Medulla oblongata (tissue), 1 donor: ENCODE data around the gene CHIA.
"Not testable (repeated sequence)": the region's sequence is repeated elsewhere in the genome, so short reads cannot be mapped to it uniquely, and the experiment has no call there.

Source experiments
- DNase-seq: peaks from one replicate; pipeline ENCODE4 v3.0.0-alpha.2; 2015; ENCODE audit errors: extremely low spot score

Gene CHIA

DNA sequence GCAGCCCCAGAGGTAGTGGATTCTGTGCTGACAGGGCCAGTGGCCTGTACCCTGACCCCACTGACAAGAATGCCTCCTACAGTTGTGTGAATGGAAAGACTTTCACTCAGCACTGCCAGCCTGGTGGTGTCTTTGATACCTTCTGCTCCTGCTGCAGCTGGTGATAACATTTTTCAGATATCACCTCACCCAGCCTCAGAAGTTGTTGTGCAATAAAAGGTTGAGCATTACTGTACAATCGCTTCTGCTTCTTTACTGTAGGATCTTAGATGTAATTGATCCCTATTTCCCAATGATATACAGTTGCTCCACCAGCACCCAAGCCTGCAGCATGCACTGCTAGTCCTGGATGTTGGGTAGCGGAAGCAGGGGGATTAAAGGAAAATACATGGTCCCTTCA, 4.8 kb upstream of the CHIA start:
- no peak for DNase-seq

DNA sequence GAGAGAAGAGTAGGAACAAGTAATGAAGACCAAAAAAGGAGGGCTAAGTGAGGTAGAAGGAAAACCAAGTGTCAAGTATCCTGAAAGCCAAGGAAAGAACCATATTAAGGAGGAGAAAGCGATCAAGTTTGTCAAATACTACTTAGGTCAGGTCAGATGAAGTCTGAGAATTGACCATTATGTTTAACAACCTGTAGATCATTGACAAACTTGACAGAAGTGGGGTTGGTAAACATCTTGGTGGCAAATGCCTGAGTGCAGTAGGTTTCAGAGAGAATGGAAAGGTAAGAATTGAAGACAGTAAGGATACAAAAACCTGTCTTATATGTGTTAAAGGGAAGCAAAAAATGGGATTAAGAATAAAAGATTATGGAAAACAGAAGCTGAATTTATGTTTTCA, 3.7 kb upstream of the CHIA start:
- no peak for DNase-seq

DNA sequence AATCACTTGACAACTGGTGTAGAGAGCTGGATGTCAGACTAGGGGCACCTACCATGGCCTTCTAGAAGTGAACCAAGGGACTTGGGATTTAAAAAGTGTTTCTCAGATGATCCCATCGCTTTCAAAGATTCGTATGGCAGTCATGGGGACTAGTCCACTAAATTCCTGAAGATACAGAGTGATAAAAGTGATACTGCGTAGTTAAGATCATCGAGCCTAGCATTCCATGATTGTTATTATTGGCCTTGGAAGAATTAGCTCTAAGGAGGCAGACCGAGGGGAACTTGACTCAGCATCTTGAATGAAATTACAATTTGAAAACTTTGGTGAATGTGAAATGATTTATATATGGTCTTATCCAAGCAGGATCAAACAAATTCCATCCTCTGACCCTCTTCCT, 1.3 kb upstream of the CHIA start:
- DNase-seq, result no peak

DNA sequence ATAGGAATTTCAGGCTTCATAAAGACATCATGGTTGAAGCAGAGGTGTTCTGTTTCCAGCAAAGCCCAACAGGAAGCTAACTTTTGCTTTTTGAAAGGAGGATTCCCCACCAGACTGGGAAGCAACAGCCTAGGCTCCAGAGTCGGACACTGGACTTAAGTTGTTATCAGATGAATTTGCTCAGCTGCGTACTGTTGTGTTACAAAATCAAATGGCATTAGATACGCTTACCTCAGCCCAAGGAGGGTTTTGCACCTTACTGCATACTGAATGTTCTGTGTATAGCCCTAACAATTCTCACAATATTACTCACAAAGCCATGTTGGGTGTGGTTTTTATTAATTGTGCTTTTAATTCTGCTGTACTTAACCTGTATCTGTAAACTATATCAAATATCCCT, 547 bp upstream of the CHIA start:
- no peak for DNase-seq

DNA sequence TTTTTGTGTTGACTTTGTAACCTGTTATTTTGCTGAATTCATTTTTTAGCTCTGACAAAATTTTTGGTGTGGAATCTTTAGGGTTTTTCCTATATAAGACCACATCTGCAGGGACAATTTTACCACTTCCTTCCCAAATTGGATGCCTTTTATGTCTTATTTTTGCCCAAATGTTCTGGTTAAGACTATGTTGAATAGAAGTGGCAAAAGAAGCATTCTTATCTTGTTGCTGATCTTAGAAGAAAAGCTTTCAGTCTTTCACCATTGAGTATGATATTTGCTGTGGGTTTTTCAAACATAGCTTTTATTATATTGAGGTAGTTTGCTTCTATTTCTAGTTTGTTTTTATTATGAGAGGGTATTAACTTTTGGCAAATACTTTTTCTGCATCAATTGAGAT, 3.7 kb downstream of the CHIA start:
- no peak for DNase-seq

DNA sequence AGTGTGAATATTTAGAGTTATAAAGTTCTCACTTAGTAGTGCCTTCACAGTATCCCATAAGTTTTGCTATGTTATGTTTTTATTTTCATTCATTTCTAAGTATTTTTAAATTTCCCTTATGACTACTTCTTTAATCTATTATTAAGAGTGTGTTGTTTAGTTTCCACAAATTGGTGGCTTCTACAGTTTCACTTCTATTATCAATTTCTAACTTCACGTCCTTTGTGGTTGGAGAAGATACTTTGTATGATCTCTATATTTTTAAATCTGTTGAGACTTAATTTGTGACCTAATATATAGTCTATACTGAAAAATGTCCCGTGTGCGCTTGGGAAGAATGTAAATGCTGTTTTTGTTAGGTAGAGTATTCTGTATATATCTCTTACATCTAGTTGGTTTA, 11.7 kb downstream of the CHIA start:
- no peak for DNase-seq

DNA sequence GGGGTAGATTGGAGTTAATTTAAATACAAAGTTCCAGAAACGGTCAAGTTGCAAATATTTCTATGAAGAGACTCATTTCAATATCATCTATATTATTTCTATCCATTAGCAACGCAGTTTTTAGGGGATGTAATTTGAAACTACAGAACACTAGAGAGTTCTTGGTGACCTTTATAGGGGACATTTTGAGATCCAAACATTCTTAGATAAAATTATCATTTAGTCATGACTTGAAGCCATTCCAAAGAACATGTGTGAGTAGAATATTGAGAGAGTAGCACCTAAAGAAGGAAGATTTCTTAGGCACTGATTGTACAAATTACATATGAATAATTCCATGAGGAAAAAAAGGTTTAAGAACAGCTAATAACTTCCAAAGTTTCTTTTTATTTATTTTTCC, 19.0 kb downstream of the CHIA start:
- DNase-seq, result no peak

DNA sequence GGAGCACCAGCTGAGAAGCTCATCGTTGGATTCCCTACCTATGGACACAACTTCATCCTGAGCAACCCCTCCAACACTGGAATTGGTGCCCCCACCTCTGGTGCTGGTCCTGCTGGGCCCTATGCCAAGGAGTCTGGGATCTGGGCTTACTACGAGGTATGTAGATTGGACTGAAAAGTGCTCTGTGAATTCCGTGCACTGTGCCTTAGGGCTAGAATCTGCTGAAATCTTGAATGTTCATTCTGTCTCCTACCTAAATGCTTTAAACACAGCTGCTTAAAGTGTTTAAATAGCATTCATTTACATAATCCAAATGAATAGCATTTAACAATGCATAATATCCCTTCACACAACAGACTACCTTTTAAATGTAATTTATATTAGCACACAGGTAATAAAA, 27.9 kb downstream of the CHIA start:
- DNase-seq, result no peak

DNA sequence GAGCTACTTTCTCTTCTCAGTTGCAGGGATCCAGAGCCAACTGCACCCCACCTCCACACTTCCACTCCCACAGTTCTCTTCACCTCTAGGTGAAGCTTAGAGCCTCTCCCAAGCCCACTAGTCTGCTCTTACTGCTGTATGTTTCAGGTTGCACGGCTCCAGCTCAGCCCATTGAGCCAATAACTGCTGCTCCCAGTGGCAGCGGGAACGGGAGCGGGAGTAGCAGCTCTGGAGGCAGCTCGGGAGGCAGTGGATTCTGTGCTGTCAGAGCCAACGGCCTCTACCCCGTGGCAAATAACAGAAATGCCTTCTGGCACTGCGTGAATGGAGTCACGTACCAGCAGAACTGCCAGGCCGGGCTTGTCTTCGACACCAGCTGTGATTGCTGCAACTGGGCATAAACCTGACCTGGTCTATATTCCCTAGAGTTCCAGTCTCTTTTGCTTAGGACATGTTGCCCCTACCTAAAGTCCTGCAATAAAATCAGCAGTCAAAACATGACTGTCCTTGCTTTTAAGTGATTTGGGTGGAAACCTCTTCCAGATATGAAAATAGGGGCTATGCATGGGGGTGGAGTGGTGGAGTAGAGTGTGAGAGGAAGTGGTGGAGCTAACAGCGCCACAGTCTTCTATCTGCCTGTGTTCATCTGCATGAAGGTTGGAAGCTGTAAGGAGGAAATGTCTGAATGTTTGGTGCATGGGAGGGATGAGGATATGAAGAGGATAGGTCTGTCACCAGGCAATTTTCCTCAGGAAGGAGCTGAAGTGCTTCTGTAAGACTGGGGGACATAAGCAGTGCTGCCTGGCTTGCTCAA, 29.6 kb downstream of the CHIA start:
- DNase-seq, result no peak

DNA sequence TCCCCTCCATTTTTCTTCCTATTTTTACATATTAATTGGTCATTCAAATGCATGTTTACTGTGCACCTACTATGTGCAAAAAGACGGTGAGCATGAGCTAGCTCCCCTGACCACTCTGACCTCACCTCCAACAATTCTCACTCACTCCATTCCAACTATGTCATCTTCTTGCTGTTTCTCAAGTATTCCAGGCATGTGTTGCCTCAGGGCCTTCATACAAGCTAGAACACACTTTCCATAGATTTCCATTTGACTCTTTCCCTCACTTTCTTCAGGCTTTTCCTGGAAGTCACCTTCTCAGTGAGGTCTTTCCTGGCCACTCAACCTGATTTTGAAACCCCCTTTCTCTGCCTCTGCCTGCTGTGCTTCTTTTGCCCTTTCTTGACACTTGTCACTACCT, 32.6 kb downstream of the CHIA start:
- DNase-seq, result no peak

DNA sequence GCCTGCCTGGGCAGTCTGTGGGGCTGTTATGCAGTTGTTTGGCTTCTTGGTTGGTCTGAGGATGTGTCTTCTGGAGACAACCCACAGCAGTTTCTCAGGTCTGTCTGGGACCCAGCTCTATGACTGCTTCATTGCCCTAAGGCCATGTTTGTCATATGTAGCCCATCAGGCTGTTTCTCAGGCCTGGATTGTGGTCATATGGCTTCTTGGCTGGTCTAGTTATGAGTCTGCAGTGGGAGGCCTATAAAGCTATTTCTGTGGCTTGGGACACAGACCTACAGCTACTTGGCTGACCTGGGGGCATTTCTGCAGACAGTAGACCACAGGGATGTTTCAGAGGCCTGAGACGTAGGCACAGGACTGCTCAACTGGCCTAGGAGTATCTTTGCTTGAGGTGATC, 41.5 kb downstream of the CHIA start:
- no peak for DNase-seq

DNA sequence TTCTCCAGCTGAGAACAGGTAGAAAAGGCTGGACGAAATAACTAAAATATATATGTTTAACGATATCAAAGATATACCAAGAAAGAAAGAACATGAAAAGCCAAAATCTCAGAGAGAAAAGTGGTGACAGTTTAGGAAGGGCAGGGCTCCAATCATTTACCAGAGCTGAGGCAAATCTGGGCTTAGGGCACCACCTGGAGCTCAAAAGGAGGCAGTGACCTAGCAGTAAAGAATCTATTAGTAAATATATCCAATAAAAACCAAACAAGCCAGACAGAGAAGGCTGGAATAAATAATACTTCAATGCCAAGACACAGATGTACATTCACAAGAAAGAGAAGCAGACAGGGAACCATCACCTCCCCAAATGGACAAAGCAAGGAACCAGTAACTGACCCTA, 43.5 kb downstream of the CHIA start:
- DNase-seq, result peak; percentile 46

DNA sequence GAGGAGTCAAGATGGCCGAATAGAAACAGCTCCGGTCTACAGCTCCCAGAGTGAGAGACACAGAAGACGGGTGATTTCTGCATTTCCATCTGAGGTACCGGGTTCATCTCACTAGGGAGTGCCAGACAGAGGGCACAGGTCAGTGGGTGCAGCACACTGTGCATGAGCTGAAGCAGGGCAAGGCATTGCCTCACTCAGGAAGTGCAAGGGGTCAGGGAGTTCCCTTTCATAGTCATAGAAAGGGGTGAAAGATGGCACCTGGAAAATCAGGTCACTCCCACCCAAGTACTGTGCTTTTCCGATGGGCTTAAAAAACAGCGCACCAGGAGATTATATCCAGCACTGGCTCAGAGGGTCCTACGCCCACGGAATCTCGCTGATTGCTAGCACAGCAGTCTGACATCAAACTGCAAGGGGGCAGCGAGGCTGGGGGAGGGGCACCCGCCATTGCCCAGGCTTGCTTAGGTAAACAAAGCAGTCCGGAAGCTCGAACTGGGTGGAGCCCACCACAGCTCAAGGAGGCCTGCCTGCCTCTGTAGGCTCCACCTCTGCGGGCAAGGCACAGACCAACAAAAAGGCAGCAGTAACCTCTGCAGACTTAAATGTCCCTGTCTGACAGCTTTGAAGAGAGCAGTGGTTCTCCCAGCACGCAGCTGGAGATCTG, 44.7 kb downstream of the CHIA start:
- DNase-seq, result not testable (repeated sequence)

DNA sequence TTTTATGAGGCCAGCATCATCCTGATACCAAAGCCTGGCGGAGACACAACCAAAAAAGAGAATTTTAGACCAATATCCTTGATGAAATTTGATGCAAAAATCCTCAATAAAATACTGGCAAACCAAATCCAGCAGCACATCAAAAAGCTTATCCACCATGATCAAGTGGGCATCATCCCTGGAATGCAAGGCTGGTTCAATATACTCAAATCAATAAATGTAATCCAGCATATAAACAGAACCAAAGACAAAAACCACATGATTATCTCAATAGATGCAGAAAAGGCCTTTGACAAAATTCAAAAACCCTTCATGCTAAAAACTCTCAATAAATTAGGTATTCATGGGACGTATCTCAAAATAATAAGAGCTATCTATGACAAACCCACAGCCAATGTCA, 48.2 kb downstream of the CHIA start:
- not testable (repeated sequence) for DNase-seq

DNA sequence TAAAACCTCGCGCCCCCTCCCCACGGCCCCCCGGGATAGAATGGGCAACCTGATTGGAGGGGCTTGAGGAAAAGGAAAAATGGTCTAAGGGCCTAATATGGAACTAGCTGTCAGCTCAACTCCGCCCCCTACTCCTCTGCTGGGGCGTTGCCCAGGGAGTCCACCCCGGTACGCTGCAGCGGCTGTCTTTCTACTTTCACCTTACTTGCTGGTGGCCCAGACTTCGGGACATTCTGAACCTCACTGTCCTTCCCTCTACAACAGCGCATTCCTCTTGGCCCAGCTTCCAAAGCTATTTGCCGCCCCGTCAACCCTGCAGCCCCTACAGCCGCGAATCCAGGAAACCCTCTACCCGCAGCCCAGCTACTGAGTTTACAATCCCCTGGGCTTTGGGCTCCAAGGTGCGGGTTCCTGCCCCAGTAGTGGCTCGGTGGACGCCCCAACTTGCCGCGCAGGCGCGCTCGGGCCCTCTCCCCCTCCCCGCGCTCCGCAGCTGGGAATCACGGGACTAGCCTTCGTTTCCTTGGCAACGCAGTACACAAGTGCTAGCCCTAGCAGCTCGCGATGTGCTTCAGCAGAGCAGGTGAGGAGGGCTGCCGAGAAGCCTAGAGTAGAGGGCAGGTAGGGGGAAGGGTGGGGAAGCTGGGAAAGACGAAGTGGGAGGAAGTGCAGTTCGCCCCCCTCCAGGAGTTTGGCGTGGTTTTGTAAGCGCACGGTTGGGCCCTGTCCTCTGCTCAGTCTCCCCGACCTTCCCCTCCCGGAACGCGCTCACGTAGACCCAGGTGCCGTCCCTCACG, 55.6 kb downstream of the CHIA start:
- DNase-seq, result peak; percentile 93

DNA sequence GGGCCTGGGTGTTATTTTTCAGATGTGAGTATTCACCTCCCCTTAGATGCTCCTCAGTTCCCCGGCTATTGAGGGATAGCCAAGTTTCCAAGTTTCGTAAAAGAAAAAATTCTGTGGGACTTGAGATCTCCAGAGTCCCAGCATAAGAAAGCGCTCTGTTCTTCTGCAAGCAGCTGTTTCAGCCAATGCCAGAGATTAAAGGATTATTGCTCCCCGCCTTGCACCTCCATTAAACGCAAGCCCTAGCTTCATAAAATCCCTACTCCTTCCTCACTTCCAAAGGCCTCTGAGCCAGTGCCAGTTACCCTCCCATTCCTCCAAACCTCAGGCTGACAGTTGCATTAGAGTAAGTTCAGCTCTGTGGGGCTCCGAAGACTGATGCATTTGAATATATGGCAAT, 56.4 kb downstream of the CHIA start:
- peak; percentile 12 for DNase-seq

DNA sequence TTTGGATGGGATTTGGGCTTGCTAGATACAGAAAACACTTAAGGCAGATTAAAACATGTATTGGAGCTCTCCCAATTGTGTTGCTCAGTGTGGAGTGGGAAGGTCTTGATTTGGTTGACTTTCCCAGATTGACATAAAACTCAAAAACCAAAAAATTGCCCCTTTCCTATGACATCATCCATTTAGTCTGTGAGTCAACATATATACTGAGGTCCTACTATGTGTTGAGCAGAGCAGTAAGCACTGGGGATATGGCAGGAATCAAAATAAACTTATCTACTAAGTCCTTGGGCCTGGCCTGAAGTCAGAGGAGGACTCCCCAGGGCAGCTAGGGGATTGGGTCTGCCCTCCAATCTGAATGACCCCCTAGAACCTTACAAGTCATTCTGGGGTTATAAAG, 61.0 kb downstream of the CHIA start:
- DNase-seq, result no peak

DNA sequence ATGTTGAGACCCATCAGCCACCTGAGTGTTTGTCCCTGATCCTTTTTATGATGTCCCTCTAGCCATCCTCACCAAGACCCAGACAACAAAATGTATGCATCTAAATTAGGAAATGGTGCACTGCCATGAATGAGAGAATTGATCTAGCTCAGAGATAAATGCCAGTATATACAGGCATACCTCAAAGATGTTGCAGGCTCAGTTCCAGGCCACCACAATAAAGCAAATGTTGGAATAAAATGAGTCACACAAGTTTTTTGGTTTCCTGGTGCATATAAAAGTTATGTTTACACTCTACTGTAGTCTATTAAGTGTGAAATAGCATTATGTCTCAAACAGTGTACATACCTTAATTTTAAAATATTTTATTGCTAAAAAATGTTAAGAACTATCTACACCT, 63.9 kb downstream of the CHIA start:
- DNase-seq, result no peak

DNA sequence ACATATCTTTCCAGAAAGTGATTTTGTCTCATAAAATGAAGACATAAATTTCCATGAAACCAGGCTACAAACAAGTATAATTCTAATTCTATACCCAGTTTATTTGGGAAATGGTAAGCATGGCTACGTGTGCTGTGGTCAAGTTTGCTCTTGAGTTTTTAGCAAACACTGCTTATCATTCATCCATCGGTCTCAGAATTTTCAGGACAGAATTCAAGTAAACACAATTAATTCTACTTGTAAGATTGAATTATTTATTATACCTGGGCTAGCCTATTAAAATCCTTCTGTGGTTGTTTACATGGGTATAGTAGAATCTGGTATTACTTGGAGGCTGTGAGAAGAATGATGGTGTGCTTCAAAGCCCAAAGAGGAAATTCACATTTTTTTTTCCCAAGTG, 68.3 kb downstream of the CHIA start:
- no peak for DNase-seq

DNA sequence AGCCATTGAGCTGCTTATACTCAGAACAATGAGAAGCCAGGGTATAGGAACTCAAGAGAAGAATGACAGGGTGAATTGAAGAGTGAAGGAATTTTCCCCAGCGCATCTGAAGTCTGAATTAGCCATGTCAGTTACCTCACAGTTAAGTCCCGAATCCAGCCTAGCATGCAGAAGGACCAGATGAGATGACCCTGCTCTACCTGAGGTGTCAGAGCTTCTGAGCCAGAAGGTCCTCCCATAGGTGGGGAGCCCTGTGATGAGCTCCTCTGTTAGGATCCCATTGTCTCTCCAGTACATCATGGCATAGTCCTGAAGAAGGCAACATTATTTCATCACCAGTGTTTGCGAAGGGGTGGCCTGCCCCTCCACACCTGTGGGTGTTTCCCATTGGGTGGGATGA, 68.7 kb downstream of the CHIA start:
- no peak for DNase-seq

DNA sequence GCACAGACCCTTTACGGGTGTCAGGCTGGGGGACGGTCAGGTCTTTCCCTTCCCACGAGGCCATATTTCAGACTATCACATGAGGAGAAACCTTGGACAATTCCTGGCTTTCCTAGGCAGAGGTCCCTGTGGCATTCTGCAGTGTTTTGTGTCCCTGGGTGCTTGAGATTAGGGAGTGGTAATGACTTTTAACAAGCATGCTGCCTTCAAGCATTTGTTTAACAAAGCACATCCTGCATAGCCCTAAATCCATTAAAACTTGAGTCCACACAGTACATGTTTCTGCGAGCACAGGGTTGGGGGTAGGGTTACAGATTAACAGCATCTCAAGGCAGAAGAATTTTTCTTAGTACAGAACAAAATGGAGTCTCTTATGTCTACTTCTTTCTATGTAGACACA, 69.6 kb downstream of the CHIA start:
- DNase-seq, result not testable (repeated sequence)

DNA sequence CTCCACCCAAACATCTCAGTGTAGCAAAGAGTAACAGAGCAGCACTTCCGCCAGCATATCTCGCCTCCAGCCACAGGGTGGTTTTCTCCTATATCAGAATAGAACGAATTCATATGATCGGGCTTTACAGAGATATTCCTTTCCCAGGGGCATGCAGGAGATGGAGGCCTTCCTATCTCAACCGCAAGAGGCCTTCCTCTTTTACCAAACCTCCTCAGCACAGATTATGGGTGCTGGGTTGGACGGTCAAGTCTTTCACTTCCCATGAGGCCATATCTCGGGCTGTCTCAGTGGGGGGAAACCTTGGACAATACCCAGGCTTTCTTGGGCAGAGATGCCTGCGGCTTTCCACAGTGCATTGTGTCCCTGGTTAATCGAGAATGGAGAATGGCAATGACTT, 71.1 kb downstream of the CHIA start:
- DNase-seq, result no peak

DNA sequence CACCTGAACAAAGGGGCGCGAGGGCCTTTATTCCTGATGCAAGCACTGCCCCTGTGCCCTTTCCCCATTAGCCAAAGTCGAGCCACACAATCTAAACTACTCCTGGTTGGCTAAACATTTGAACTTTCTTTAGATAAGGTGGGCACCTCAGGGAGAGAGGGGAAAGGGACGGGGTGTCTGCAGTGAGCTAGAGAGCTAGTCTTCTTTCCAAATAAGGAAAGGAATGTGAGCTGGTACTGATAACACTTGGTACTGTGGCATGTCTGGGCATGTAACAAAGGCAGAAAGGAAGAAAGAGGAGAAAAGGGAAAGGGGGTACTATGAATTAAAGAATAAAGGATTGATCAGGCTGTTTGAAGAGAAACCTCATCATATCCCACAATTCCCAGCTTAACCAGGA, 74.0 kb downstream of the CHIA start:
- DNase-seq, result no peak
